Measurements from ENCODE around the gene TRPM5.

- no peak for TF ChIP-seq CTCF (conservative IDR thresholded peaks at IDR 0.05; ENCODE audit: low read depth, low read length)
- no peak for TF ChIP-seq EZH2 (IDR thresholded peaks at IDR 0.05; ENCODE audit: borderline replicate concordance, low read depth, low read length, poor library complexity, severe bottlenecking)
Observed at GRCh38 chr11:2475136-2475918, 31.0 kb upstream of the TRPM5 start.
